Fibroblast of the conjunctiva (primary cell): Measurements from ENCODE around the gene CPSF4L.
"Not testable (repeated sequence)": the region's sequence is repeated elsewhere in the genome, so short reads cannot be mapped to it uniquely, and the experiment has no call there.

Experiments used
- DNase-seq: peaks from one replicate; pipeline ENCODE4 v3.0.0-alpha.2; 2010; ENCODE audit warnings: low read depth

CPSF4L gene, protein sequence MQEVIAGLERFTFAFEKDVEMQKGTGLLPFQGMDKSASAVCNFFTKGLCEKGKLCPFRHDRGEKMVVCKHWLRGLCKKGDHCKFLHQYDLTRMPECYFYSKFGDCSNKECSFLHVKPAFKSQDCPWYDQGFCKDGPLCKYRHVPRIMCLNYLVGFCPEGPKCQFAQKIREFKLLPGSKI

DNA sequence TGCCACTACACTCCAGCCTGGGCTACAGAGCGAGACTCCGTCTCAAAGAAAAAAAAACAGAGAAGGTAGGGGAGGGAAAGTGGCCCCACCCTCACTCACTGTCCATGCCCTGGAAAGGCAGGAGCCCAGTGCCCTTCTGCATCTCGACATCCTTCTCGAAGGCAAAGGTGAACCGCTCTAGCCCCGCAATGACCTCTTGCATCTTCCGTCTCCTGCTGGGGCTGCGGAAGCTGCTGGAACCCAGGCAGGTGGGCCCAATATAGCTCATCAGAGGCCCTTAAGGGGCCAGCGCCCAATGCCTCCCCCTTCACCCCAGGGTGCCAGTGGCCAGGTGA lies at the start of gene CPSF4L:
CPSF4L (minus strand) TSS at position 264 of the 335 bp plus-strand sequence; CDS start at position 202, 62 bp downstream.
- no peak for DNase-seq

DNA sequence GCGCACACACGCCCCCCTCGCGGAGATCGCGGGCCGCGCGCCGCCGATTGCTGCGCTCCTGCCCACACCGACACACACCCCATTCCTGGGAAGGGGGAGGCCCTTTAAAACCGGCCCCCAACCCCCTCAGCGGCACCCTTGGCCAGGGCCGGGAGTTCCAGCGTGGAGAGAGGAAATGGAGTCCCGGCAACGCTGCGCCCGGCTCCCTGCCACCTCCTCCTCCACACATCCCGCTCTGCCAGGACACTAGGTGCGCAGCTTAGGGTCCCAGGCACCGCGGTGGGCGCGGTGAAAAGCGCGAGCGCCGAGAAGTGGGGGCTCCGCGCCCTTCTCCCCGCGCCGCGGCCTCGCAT lies 49.7 kb upstream of the CPSF4L start:
- DNase-seq, result no peak

- DNase-seq, result no peak
These were observed 48.3 kb upstream of the CPSF4L start for GRCh38 chr17:73309727-73310596.

DNA sequence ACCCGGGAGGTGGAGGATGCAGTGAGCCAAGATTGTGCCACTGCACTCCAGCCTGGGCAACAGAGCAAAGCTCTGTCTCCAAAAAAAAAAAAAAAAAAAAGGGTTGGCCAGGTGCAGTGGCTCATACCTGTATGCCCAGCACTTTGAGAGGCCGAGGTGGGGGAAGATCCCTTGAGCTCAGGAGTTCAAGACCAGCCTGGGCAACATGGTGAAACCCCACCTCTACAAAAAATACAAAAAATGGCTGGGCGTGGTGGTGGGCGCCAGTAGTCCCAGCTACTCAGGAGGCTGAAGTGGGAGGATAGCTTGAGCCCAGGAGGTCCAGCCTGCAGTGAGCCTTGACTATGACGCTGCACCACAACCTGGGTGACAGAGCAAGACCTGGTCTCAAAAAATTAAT lies 47.3 kb upstream of the CPSF4L start:
- DNase-seq, result not testable (repeated sequence)

DNA sequence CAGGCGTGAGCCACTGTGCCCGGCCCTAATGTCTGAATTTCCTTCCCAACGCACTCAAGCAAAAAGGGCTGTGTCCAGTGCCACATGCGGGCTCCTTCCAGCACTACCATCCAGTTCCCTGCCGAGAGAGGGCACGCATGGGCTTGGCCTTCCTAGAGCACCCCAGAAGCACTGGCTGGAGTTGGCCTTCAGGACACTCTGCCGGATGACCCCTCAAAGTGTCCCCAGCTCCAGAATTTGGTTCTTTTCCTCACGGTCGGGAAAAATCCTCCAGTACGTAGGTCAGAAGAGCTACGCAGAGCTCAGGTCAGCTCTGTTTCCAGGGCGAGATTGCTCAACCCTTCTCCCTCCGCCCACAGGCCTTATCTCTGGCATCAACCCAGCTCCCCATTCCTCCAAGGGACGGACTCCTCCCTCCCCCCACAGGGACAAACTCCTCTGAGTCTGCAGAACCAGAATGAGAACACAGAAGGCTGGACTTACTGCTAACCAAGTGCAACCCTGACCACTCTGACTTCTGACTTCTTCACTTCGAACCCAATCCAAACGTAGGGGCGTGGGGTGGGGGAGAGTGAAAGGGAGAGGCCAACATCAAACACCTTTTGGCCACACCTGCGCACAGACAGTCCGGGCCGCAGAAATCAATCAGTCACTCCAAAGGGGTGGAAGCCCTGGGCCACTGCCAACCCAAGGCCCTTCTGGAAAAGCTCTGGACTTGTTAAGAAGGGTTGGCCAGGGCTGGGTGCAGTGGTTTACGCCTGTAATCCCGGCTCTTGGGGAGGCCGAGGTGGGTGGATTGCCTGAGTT lies 46.5 kb upstream of the CPSF4L start:
- DNase-seq, result no peak

GRCh38 chr17:73307130-73307529 lies 45.5 kb upstream of the CPSF4L start:
- DNase-seq, result no peak

GRCh38 chr17:73305845-73306836 lies 44.5 kb upstream of the CPSF4L start:
- no peak for DNase-seq

DNA sequence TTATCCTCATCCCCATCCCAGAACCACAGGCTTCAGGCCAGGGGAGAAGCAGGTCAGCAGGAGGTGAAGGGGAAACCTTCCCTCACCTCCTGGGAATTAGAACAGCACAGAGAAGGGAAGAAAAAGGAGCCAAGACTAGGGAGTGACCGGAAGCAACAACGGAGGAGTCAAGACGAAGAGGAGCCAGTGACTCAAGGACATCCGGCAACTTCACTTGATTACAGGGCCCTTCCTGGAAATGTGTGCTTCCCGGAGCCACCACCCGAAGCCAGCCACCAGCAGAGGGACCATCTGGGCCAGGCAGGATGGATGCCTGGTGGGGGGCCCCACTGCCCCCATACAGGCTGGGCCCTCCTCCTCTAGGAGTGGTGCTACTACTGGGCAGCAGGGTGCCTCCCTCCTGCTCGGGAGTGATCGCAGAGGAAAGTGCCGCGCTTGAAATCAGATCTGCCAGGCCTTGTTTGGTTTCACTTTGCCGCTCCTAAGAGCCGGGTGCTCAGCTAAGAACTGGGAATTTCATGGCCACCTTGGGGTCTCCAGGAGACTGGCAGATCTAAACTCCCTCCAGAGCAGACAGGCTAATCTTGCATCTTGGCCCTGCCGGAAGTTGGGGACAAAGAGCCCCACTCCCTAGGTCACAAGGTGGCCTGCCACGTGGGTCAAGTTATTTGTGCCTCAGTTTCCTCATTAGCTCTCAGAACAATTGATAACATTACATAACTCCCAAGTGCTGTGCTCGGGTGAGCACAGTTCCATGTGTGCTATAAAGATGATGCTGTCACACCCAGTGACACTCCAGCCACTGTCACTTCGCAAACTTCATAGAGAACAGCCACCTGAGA lies 43.5 kb upstream of the CPSF4L start:
- no peak for DNase-seq

- DNase-seq, result no peak
These were observed 42.8 kb upstream of the CPSF4L start for GRCh38 chr17:73304438-73304837.

DNA sequence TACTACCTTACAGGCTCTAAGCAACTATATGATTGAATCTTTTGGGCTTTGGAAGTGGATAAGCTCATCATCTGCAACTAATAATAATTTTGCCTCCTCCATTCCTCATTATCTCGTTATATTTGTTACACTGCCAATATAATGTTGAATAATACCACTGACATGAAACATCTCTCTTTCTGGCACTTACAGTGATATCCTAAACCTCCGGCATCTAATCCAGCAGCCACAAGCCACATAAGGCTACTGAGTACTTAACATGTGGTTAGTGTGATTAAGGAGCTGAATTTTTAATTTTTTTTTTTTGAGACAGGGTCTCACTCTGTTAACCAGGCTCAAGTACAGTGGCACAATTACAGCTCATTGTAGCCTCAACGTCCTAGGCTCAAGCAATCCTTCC lies 40.5 kb upstream of the CPSF4L start:
- no peak for DNase-seq

DNA sequence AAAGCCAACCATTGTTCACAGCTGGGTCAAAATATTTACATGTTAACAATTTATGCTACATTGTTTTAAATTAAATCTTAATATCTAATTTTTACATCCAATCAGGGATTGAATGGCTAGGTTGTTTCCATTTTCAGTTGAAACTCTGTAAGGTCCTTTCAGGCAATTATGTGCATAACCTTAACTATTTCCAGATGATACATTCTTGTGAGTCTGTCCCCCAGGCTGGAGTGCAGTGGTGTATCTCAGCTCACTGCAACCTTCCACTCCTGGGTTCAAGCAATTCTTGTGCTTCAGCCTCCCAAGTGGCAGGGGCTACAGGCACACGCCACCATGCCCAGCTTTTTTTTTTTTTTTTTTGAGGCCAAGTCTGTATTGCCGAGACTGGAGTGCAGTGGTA lies 39.7 kb upstream of the CPSF4L start:
- no peak for DNase-seq

GRCh38 chr17:73300392-73300791 lies 38.7 kb upstream of the CPSF4L start:
- DNase-seq, result no peak

DNA sequence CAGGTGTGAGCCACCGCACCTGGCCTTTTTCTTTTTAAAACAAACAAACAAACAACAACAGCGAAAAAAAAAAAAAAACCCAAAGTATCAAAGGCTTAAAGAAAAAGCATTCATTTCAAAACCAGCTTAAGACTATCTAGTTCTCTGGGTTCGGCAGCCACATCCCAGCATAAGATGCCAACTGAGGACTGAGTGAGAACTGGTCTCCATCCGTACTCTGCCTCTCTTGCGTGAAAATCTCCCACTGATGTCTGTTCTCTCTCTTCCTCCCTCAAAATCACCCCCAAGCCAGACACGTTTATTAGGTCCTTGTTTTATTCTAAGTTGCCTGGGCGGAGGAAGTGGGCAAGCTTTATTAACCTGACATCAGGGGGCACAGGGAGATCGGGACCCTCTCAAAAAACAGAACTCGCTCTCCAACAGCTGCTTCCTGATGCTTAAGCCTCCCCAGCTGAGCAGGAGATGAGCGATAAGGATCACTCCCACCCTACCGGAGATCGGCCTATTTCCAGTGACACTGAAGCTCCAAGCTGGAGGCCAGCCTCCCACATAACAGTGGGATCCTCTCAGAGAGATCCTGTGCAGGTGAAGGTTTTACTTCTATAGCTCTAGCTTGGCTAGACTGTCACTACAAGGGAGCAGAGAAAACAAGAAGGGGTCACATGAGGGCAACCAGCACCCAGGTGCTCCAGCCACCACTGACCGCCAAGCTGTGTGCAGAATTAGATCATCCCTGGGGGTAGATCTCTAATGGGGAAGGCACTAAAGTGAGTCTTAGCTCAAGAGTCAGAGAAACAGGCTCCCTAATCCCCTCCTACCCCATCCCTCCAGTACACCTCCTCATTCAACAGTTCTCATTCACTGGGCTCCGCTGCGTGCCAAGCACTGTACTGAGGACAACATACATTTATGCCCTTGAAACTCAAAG lies 36.5 kb upstream of the CPSF4L start:
- no peak for DNase-seq

DNA sequence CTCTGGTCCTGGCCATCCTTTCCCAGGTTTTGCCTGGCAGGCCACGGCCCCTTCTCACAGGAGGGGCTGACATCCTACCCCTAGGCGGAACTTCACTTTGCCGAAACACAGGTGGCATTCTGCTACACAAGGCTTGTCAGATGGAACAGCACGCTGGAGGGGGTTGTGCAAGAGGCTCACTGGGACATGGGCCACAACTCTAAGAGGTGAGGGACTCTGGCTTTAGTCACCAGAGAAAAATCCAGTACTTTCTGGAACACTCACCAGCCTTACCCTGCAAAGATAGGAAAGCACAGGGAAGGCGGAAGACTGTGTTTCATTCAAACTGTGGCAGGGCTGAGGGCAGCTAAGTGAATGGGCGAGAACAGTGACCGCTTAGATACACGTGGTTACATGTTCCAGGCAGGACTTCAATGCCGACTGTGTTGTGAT lies 31.8 kb upstream of the CPSF4L start:
- DNase-seq, result no peak

GRCh38 chr17:73293031-73293430 lies 31.4 kb upstream of the CPSF4L start:
- DNase-seq, result no peak

GRCh38 chr17:73292031-73292531 lies 30.4 kb upstream of the CPSF4L start:
- DNase-seq, result no peak

- DNase-seq, result peak; percentile 78
These were observed 29.7 kb upstream of the CPSF4L start for GRCh38 chr17:73291260-73291801.

DNA sequence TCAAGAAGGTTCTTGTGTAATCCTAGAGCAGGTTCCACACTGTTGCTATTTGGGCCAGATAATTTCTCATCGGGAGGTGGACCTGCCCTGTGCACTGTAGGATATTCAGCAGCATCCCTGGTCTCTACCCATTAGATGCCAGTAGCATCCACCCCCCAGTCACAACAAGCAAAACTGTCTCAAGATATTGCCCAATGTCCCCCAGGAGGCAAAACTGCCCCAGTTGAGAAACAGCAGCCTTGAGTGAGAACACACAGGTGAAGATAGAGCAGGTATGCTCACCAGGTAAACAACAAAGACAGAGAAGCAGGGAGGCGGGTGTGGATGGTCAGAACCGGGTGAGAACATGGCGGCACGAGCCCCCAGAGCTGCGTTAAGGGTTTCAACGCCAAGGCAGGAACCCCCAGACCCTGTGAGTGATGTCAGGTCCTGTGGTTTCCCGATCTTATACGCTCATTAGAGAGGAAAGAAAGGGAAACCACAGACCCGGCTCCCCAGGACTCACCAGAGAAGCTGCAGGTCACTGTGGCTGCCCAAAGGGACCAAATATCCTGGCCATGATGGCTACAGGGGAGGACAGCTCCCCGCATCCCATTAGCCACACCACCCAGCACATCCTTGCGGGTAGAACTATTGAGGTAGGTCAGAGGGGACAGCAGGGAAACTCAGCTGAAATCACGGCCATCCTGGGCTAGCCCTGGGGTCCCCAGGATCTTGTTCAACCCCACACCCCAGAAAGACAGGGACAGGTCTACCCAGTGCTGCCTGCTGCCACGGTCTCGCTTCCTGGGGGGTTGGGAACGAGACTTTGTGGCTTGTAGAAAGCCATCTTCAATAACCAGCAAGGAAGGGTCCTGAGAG lies 28.9 kb upstream of the CPSF4L start:
- no peak for DNase-seq
